Measurements from ENCODE around the gene SRPK1.

SRPK1 gene

DNA sequence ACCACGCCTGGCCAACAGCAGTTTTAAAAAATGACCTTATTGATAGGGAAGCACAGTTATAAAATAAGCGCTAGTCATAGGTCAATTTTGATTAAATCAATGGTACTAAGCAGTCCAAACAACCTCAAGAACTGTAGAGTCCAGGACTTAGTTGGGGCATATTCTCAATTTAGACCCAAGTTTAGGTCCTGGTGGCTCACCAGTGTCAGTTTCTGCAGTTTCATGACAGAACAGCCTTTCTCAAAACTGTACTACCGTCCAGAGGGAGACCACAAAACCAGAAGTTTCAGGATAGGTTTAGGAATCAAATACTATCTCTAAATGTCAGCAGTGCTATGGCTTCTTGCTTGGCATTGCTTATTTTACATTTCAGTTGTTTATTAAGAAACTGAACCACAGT, 76.6 kb downstream of the SRPK1 start:
- no peak for DNase-seq
- intact Hi-C loops (cut with DNase I): no loop called here

GRCh38 chr6:35842381-35842780, 78.5 kb downstream of the SRPK1 start:
- no peak for DNase-seq
- intact Hi-C loops (cut with DNase I): no loop called here

DNA sequence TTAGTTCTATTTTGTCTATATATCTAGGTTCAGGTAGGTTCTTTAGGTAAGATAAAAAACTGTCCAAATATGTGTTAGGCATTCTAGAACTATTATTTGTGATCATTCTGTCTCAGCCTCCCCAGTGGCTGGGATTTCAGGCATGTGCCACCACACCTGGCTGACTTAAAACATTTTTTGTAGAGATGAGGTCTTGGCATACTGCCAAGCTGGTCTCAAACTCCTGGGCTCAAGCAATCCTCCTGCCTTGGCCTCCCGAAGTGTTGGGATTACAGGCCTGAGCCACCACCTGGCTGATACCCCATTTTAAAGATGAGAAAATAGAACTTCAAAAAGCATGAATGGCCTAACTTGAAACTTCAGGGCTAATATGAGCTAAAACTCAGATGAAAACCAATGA, 81.9 kb downstream of the SRPK1 start:
- no peak for DNase-seq

GRCh38 chr6:35833536-35833935, 87.4 kb downstream of the SRPK1 start:
- intact Hi-C loops (cut with DNase I): no loop called here
- no peak for DNase-seq

More for the DNA sequence above, 81.9 kb downstream of the SRPK1 start:
- intact Hi-C loops (cut with DNase I): no loop called here

DNA sequence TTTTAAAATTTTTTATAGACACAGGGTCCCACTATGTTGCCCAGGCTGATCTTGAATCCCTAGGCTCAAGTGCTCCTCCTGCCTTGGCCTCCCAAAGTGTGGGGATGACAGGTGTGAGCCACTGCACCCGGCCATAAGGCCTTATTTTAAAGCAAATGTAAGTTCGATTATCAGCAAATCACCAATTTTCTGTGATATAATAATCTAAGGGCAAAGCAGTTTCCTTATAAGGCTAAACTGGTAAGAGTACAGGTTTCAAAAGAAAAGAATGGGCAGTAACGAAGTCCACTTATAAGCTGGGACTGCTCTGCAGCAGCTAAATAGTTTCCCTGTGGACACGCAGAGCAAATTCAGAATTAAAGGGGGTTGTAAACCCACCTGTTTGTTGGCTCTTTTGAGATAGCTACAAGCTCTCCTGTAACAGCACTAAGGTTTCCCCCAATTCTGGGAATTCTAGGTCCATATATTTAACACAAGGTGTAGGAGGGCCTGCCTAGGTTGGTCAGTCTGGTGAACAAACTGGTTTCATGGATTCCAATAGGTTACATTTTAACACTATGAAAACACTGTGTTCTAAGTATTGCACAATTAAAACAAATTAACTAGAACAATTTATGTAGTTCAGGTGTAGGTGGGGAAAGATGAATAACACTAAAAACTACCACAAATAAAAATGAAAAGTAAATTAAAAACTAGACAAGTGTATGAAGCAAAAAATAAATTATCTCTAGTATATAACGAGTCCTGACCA, 89.5 kb downstream of the SRPK1 start:
- intact Hi-C loops (cut with DNase I): no loop called here

GRCh38 chr6:35829306-35829705, 91.6 kb downstream of the SRPK1 start:
- no peak for DNase-seq
- intact Hi-C loops (cut with DNase I): no loop called here

More for the DNA sequence above, 89.5 kb downstream of the SRPK1 start:
- no peak for DNase-seq

- intact Hi-C loops (cut with DNase I): no loop called here
- no peak for DNase-seq
Observed at GRCh38 chr6:35824552-35825192, 96.2 kb downstream of the SRPK1 start.

- intact Hi-C loops (cut with DNase I): no loop called here
Observed at GRCh38 chr6:35823601-35824000, 97.3 kb downstream of the SRPK1 start.

DNA sequence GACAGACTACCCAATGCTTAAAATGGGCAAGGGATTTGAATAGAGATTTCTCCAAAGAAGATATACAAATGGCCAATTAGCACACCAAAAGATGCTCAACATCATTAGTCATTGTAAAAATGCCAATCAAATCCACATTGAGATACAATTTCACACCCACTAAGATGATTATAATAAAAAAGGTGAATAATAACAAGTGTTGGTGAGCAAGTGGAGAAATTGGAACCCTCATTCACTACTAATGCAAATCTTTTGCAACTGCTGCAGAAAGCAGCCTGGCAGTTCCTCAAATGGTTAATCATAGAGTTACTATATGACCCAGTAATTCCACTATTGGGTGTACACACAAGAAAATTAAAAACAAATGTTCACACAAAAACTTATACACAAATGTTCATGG, 103.4 kb downstream of the SRPK1 start:
- intact Hi-C loops (cut with DNase I): no loop called here
- DNase-seq: no peak

More at GRCh38 chr6:35823601-35824000, 97.3 kb downstream of the SRPK1 start:
- DNase-seq: no peak

- intact Hi-C loops (cut with DNase I): no loop called here
- peak in 29 of 42 donors; percentile 7 to 70 (median 43) for DNase-seq
Observed at GRCh38 chr6:35811699-35811995, 109.3 kb downstream of the SRPK1 start.

GRCh38 chr6:35810971-35811698, 109.8 kb downstream of the SRPK1 start:
- peak in 4 of 42 donors; percentile 10 to 49 (median 17) for DNase-seq
- intact Hi-C loops (cut with DNase I): no loop called here

- no peak for DNase-seq
- intact Hi-C loops (cut with DNase I): no loop called here
Observed at GRCh38 chr6:35809809-35810208, 111.1 kb downstream of the SRPK1 start.

- DNase-seq: peak in 2 of 42 donors; percentile 6 to 7
- intact Hi-C loops (cut with DNase I): no loop called here
Observed at GRCh38 chr6:35808688-35809087, 112.2 kb downstream of the SRPK1 start.

GRCh38 chr6:35804996-35805736, 115.7 kb downstream of the SRPK1 start, which contains the start of gene LHFPL5:
LHFPL5 (plus strand) TSS chr6:35805352; CDS start chr6:35805671, 319 bp downstream.
- intact Hi-C loops (cut with DNase I): no loop called here
- peak in 38 of 42 donors; percentile 14 to 77 (median 54) for DNase-seq

- intact Hi-C loops (cut with DNase I): no loop called here
- DNase-seq: no peak
Observed at GRCh38 chr6:35801148-35801547, 119.8 kb downstream of the SRPK1 start.

- intact Hi-C loops (cut with DNase I): loop anchor here (1.0 kb wide), 1 partner anchor 11 kb away; no protein-coding TSS in a partner anchor
- no peak for DNase-seq
Observed at GRCh38 chr6:35798706-35799105, 122.2 kb downstream of the SRPK1 start.

DNA sequence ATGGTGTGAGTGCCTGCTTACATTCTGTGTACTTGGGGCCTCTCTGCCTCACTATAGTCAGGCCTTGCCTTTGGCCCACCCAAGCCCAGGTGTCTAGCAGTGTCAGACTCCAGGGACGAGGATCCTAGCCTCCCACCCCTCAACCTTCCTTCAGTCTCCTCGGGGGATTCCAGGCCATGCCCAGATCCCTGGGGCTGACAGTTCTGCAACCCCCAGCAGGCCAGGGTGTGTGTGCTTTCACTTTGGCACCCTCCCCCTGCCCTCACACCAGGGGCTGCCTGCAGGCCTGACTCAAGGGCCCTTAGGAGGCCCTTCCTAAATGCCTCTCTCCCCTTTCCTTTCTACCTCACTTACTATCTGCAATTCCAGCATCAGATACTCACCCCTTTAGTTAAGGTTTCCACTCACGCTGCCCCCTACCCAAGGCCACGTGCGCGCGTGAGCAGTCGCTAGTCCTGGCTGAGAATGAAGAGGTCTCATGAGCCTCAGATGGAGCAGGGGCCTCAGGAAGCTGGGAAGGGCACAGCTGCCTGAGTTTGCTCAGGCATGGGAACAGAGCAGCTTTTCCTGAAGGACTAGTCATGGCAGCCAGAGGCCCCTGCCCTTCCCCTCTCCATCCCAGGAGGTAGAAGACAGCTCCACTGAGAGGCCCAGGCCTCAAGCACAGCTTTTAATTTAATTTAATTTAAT, 122.9 kb downstream of the SRPK1 start:
- intact Hi-C loops (cut with DNase I): loop anchor here (1.0 kb wide), 1 partner anchor 11 kb away; no protein-coding TSS in a partner anchor
- no peak for DNase-seq

DNA sequence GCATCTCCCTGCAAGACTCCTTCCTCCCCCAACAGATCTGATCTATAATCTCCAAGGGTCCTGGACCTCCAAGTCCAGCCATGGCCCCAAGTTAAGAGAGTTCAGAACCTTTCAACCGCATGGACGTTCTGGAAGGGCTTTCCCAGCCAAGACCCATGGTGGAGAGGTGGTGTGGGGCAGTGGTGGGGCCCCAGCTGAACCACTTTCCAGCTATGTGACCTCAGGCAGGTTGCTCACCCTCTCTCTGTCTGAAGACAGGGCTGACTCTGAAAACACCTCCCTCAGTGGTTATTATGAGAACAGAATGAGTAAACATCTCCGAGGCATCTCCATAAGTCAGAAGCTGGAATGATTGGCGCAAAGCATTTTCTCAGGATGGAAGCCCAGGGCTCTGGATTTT, 124.7 kb downstream of the SRPK1 start:
- intact Hi-C loops (cut with DNase I): no loop called here
- no peak for DNase-seq
